ENCODE results near the gene CCRL2.

The CCRL2 gene

DNA sequence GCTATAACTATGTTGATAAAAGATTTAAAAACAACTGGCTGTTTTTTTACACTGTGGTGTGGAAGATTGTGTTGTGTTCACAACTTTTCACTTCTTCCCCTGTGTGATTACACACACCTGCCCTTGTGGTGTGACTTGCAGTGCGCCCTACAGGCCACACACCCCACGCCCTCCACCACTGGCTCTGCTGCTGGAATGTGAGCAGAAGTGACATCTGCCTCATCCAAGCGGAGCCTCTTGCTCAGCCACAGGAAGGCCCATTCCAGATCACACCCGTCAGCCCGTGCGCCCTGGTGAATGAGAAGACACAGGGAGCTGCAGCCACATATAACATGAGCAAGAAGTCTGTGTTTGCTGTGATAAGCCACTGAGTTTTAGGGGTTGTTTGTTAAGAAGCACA, 46.2 kb upstream of the CCRL2 start:
- H3K27ac ChIP-seq (replicated peaks; ENCODE audit: low read length): no peak overlapping the region
- no peak overlapping the region for H2BK120ac ChIP-seq (ENCODE audit: low read depth, low read length)
- H3K4me3 ChIP-seq (ENCODE audit: low read length in 2 of 2): no peak overlapping the region
- DNase-seq (ENCODE audit: low spot score): no peak
- H3K4ac ChIP-seq (ENCODE audit: low read length): no peak overlapping the region
- no peak overlapping the region for H2BK5ac ChIP-seq (ENCODE audit: low read length)
- no peaks in the 10 kb centered on the region for H3K36me3 ChIP-seq (replicated peaks in 1 of 2; ENCODE audit: control insufficient read depth in 2 of 2, insufficient read depth in 2 of 2, low read length in 2 of 2)
- peak overlapping the region; percentile 91 for H3K18ac ChIP-seq (ENCODE audit: low read length)
- no peak overlapping the region for H2AFZ ChIP-seq (ENCODE audit: low read length)
- no peak overlapping the region for H4K8ac ChIP-seq (ENCODE audit: low read depth, low read length)
- H3K9ac ChIP-seq (ENCODE audit: low read depth, low read length, poor library complexity): no peak overlapping the region
- no CpG with 5 or more reads among the region's 6 CpGs for WGBS, 2 donors (ENCODE audit: extremely low coverage in 2 of 2, insufficient read length in 2 of 2, insufficient replicate concordance in 1 of 2)
- peak overlapping the region; percentile 35 for H4K91ac ChIP-seq (ENCODE audit: low read depth, low read length, poor library complexity)
- H3K4me1 ChIP-seq (ENCODE audit: control insufficient read depth in 2 of 2, insufficient read depth in 1 of 2, low read depth in 1 of 2, low read length in 2 of 2): peaks cover 0 to 8% of the 10 kb centered on the region in 2 donors
- no peak overlapping the region for H2BK15ac ChIP-seq (ENCODE audit: low read length)
- no peaks in the 10 kb centered on the region for H3K79me1 ChIP-seq (ENCODE audit: low read depth, low read length)
- H3K9me3 ChIP-seq (replicated peaks in 1 of 2; ENCODE audit: control insufficient read depth in 2 of 2, insufficient read depth in 1 of 2, low read depth in 1 of 2, low read length in 2 of 2): peaks cover 0 to 3% of the 10 kb centered on the region in 2 donors
- H3K14ac ChIP-seq (ENCODE audit: low read length): no peak overlapping the region
- H3K4me2 ChIP-seq (ENCODE audit: insufficient read depth, low read length, poor library complexity, severe bottlenecking): no peak overlapping the region
- H3K27me3 ChIP-seq (ENCODE audit: control insufficient read depth in 3 of 3, insufficient read depth in 3 of 3, low read depth in 1 of 3, low read length in 3 of 3): peaks cover 0 to 7% (median 0%) of the 10 kb centered on the region in 3 experiments
- H3K23ac ChIP-seq (ENCODE audit: low read depth, low read length, poor library complexity): no peak overlapping the region
- H2BK12ac ChIP-seq (ENCODE audit: low read length): no peak overlapping the region
- peak overlapping the region; percentile 22 for H2AK5ac ChIP-seq (ENCODE audit: low read depth, low read length)

DNA sequence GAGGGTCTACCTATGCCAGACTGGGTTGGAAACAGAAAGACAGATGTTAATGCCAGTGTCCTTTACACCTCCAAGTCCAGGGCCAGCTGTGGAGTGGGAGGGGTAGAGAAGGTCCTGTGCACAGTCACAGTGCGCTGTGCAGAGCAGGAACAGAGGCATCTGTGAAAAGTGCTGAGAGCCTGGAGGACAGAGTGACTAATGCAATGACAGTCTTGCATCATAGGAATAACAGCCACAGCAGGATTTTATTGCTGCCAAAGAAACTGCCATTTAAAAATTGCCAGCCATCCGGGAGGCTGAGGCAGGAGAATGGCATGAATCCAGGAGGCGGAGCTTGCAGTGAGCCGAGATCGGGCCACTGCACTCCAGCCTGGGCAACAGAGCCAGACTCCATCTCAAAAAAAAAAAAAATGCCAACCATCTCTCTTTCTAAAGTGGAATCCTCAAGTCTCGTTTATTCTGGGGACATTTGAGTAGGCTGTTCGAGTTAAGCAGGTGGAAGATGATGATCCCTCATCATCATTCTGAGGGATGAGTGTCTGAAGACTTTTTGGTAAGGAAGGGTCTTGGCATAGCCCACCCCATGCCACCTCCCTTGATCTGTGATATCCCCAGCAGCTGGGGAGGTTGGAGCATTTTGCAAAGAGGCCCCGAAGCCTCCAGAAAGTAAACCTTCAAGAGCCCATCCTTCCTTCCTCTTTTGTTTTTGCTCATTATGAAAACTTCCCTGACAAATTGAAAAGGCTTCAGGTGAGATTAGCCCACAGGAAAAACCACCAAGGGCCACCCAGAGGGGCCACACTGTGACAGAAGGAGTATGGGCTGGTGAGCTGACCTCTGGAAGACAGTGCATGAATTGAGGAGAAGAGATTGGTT, 45.4 kb upstream of the CCRL2 start:
- no peak overlapping the region for H2AK5ac ChIP-seq (ENCODE audit: low read depth, low read length)
- H4K91ac ChIP-seq (ENCODE audit: low read depth, low read length, poor library complexity): no peak overlapping the region
- H2AFZ ChIP-seq (ENCODE audit: low read length): no peak overlapping the region
- no peak overlapping the region for H2BK5ac ChIP-seq (ENCODE audit: low read length)
- H3K9ac ChIP-seq (ENCODE audit: low read depth, low read length, poor library complexity): no peak overlapping the region
- no CpG with 5 or more reads among the region's 8 CpGs for WGBS, 2 donors (ENCODE audit: extremely low coverage in 2 of 2, insufficient read length in 2 of 2, insufficient replicate concordance in 1 of 2)
- peaks cover 0 to 3% of the 10 kb centered on the region in 2 donors for H3K9me3 ChIP-seq (replicated peaks in 1 of 2; ENCODE audit: control insufficient read depth in 2 of 2, insufficient read depth in 1 of 2, low read depth in 1 of 2, low read length in 2 of 2)
- H3K27me3 ChIP-seq (ENCODE audit: control insufficient read depth in 3 of 3, insufficient read depth in 3 of 3, low read depth in 1 of 3, low read length in 3 of 3): peaks cover 0 to 6% (median 0%) of the 10 kb centered on the region in 3 experiments
- no peak overlapping the region for H3K4ac ChIP-seq (ENCODE audit: low read length)
- no peak for DNase-seq (ENCODE audit: low spot score)
- no peaks in the 10 kb centered on the region for H3K36me3 ChIP-seq (replicated peaks in 1 of 2; ENCODE audit: control insufficient read depth in 2 of 2, insufficient read depth in 2 of 2, low read length in 2 of 2)
- no peak overlapping the region for H4K8ac ChIP-seq (ENCODE audit: low read depth, low read length)
- no peak overlapping the region for H3K4me2 ChIP-seq (ENCODE audit: insufficient read depth, low read length, poor library complexity, severe bottlenecking)
- H3K18ac ChIP-seq (ENCODE audit: low read length): no peak overlapping the region
- H2BK120ac ChIP-seq (ENCODE audit: low read depth, low read length): no peak overlapping the region
- H3K79me1 ChIP-seq (ENCODE audit: low read depth, low read length): no peaks in the 10 kb centered on the region
- H3K4me1 ChIP-seq (ENCODE audit: control insufficient read depth in 2 of 2, insufficient read depth in 1 of 2, low read depth in 1 of 2, low read length in 2 of 2): peaks cover 0 to 8% of the 10 kb centered on the region in 2 donors
- no peak overlapping the region for H3K4me3 ChIP-seq (ENCODE audit: low read length in 2 of 2)
- H3K14ac ChIP-seq (ENCODE audit: low read length): peak overlapping the region; percentile 25
- no peak overlapping the region for H3K27ac ChIP-seq (replicated peaks; ENCODE audit: low read length)
- no peak overlapping the region for H3K23ac ChIP-seq (ENCODE audit: low read depth, low read length, poor library complexity)
- no peak overlapping the region for H2BK12ac ChIP-seq (ENCODE audit: low read length)
- no peak overlapping the region for H2BK15ac ChIP-seq (ENCODE audit: low read length)

DNA sequence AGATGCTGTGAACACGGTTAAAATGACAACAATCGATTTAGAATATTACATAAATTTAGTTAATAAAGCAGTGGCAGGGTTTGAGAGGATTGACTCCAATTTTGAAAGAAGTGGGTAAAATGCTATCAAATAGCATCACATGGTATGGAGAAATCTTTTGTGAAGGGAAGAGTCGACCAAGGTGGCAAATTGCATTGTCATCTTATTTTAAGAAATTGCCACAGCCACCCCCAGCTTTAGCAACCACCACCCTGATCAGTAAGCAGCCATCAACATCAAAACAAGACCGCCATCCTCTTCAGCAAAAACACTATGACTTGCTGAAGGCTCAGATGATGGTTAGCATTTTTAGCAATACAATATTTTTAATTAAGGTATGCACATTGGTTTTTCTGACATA, 42.0 kb upstream of the CCRL2 start:
- Histone ChIP-seq H2BK120ac (ENCODE audit: low read depth, low read length) (no peak overlapping the region), H2BK12ac (ENCODE audit: low read length) (no peak overlapping the region), H3K4me1 (ENCODE audit: control insufficient read depth in 2 of 2, insufficient read depth in 1 of 2, low read depth in 1 of 2, low read length in 2 of 2) (peaks cover 0 to 3% of the 10 kb centered on the region in 2 donors), H3K27ac (replicated peaks; ENCODE audit: low read length) (no peak overlapping the region), H2BK15ac (ENCODE audit: low read length) (no peak overlapping the region), H2AFZ (ENCODE audit: low read length) (no peak overlapping the region), H3K9ac (ENCODE audit: low read depth, low read length, poor library complexity) (no peak overlapping the region), H3K4me3 (ENCODE audit: low read length in 2 of 2) (no peak overlapping the region), H2BK5ac (ENCODE audit: low read length) (no peak overlapping the region), H3K79me1 (ENCODE audit: low read depth, low read length) (no peaks in the 10 kb centered on the region), H3K4ac (ENCODE audit: low read length) (no peak overlapping the region), H4K8ac (ENCODE audit: low read depth, low read length) (no peak overlapping the region), H3K9me3 (replicated peaks in 1 of 2; ENCODE audit: control insufficient read depth in 2 of 2, insufficient read depth in 1 of 2, low read depth in 1 of 2, low read length in 2 of 2) (peaks cover 0 to 3% of the 10 kb centered on the region in 2 donors), H3K14ac (ENCODE audit: low read length) (no peak overlapping the region), H2AK5ac (ENCODE audit: low read depth, low read length) (no peak overlapping the region), H3K4me2 (ENCODE audit: insufficient read depth, low read length, poor library complexity, severe bottlenecking) (no peak overlapping the region), H3K27me3 (ENCODE audit: control insufficient read depth in 3 of 3, insufficient read depth in 3 of 3, low read depth in 1 of 3, low read length in 3 of 3) (peaks cover 0 to 2% (median 0%) of the 10 kb centered on the region in 3 experiments), H4K91ac (ENCODE audit: low read depth, low read length, poor library complexity) (no peak overlapping the region), H3K18ac (ENCODE audit: low read length) (no peak overlapping the region), H3K36me3 (replicated peaks in 1 of 2; ENCODE audit: control insufficient read depth in 2 of 2, insufficient read depth in 2 of 2, low read length in 2 of 2) (no peaks in the 10 kb centered on the region), H3K23ac (ENCODE audit: low read depth, low read length, poor library complexity) (no peak overlapping the region)
- DNase-seq (ENCODE audit: low spot score): no peak
- WGBS, 2 donors (ENCODE audit: extremely low coverage in 2 of 2, insufficient read length in 2 of 2, insufficient replicate concordance in 1 of 2): no CpG with 5 or more reads among the region's 4 CpGs

DNA sequence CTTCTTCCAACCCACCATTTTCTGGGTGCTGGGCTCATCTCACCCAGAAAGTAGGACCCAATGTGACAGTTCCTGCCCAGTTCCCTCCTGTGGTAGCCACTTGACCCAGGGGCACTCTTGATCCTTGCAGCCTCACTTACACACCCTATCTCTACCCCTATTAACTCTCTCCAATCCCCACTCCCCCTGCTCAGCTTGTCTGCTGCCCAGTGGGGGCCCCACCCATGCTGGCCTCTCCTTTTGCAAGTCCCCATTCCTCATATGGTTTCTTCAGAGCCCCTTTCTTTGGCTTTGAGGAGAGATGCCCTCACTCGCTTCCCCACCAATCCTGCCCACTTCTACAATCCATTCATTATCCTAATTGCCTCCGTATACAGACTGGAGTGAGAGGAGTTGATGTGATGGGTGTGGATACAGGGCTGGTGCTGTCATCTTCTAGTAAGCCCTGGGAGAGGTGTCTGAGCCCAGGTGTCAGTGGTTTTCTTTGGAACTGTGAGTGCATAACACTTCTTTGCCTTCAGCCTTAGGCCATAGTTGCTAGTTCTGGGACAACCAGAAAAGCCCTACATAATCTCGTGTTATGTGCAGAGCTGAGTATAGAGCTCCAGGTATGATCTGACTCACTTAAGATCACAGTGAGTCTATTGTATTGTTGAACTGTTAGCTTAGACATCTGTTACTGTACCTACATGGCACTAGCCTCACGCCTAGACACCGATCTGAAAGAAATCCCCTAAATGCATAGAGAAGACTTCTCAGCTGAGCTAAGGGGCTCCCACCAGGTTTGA, 41.1 kb upstream of the CCRL2 start:
- H3K9ac ChIP-seq (ENCODE audit: low read depth, low read length, poor library complexity): no peak overlapping the region
- H3K4me2 ChIP-seq (ENCODE audit: insufficient read depth, low read length, poor library complexity, severe bottlenecking): no peak overlapping the region
- no peaks in the 10 kb centered on the region for H3K36me3 ChIP-seq (replicated peaks in 1 of 2; ENCODE audit: control insufficient read depth in 2 of 2, insufficient read depth in 2 of 2, low read length in 2 of 2)
- no peak overlapping the region for H3K4me3 ChIP-seq (ENCODE audit: low read length in 2 of 2)
- H2AK5ac ChIP-seq (ENCODE audit: low read depth, low read length): no peak overlapping the region
- H2BK15ac ChIP-seq (ENCODE audit: low read length): no peak overlapping the region
- H3K4ac ChIP-seq (ENCODE audit: low read length): no peak overlapping the region
- H2AFZ ChIP-seq (ENCODE audit: low read length): no peak overlapping the region
- H3K27me3 ChIP-seq (ENCODE audit: control insufficient read depth in 3 of 3, insufficient read depth in 3 of 3, low read depth in 1 of 3, low read length in 3 of 3): peaks cover 0 to 2% (median 0%) of the 10 kb centered on the region in 3 experiments
- no peak overlapping the region for H2BK12ac ChIP-seq (ENCODE audit: low read length)
- no peak overlapping the region for H2BK5ac ChIP-seq (ENCODE audit: low read length)
- H2BK120ac ChIP-seq (ENCODE audit: low read depth, low read length): no peak overlapping the region
- H3K14ac ChIP-seq (ENCODE audit: low read length): no peak overlapping the region
- no peaks in the 10 kb centered on the region for H3K79me1 ChIP-seq (ENCODE audit: low read depth, low read length)
- WGBS, 2 donors (ENCODE audit: extremely low coverage in 2 of 2, insufficient read length in 2 of 2, insufficient replicate concordance in 1 of 2): no CpG with 5 or more reads among the region's 5 CpGs
- H3K27ac ChIP-seq (replicated peaks; ENCODE audit: low read length): no peak overlapping the region
- no peak overlapping the region for H4K91ac ChIP-seq (ENCODE audit: low read depth, low read length, poor library complexity)
- no peak overlapping the region for H4K8ac ChIP-seq (ENCODE audit: low read depth, low read length)
- H3K9me3 ChIP-seq (replicated peaks in 1 of 2; ENCODE audit: control insufficient read depth in 2 of 2, insufficient read depth in 1 of 2, low read depth in 1 of 2, low read length in 2 of 2): peaks cover 0 to 1% of the 10 kb centered on the region in 2 donors
- DNase-seq (ENCODE audit: low spot score): no peak
- H3K23ac ChIP-seq (ENCODE audit: low read depth, low read length, poor library complexity): no peak overlapping the region
- H3K18ac ChIP-seq (ENCODE audit: low read length): no peak overlapping the region
- peaks cover 0 to under 1% of the 10 kb centered on the region in 2 donors for H3K4me1 ChIP-seq (ENCODE audit: control insufficient read depth in 2 of 2, insufficient read depth in 1 of 2, low read depth in 1 of 2, low read length in 2 of 2)
